ENCODE measurements around the gene ECE1. TPM values are rescaled to one million over a fixed set of nuclear protein-coding genes. Genes with fewer than 3 reads are reported as not detected.
A peak's percentile ranks its signal among the peaks of the same experiment; 100 is the strongest.

ECE1 gene
- total and polyA plus RNA-seq, 12 donors = 86.1 to 588 (median 222) TPM

DNA sequence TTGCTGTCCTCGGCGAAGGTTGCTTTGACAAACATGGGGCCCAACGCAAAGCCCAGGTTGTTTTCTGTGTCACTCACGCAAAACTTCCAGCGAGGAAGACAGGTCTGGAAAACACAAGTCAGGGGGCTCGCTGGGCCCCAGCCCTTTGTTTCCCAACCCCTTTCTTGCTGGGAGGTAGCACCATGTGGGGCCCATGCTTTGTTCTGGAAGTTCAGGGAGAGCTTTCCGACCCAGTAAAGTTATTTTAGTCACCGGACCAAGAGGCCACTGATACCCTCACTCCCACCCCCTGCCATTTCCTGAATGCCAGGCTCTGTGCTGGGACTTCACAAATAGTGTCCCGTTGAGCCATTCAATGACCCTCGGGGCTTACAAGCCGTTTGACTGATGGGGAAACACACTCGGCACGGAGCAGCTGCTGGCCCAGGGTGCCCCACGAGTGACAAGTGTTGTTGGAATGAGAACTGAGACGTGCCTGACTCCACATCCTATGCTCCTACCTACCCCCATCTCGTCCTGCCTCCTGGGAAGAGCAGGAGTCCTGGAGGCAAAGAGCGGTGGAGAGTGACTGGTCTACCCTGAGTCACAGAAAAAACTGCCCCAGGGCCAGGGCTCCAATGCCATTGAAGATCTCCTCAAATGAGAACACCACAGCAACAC lies 52.0 kb downstream of the ECE1 start:
- peak overlapping the region in 4 of 5 donors; percentile 51 to 89 (median 78) for H3K27ac ChIP-seq
- H3K4me1 ChIP-seq (replicated peaks in 1 of 2) = peaks cover 14 to 32% of the 10 kb centered on the region in 2 donors
- H3K36me3 ChIP-seq (replicated peaks in 1 of 2) = peaks cover 0 to 74% of the 10 kb centered on the region in 2 donors
- 54 to 75% (median 66%) methylated on average over 11 to 17 of the region's 17 CpGs for WGBS, 4 donors
- H3K9me3 ChIP-seq (replicated peaks in 1 of 3) = no peaks in the 10 kb centered on the region
- H3K27me3 ChIP-seq = no peaks in the 10 kb centered on the region
- H3K4me3 ChIP-seq = no peak overlapping the region
- intact Hi-C loops (cut with DNase I) = loop anchor here in 1 of 2 donors (5.0 kb wide), 1 partner anchor 124 kb away; no protein-coding TSS in a partner anchor
- DNase-seq = peak in 4 of 7 donors; percentile 62 to 68 (median 65)
- TF ChIP-seq POLR2A (IDR thresholded peaks at IDR 0.05) = no peak
- TF ChIP-seq, protein P1, sequence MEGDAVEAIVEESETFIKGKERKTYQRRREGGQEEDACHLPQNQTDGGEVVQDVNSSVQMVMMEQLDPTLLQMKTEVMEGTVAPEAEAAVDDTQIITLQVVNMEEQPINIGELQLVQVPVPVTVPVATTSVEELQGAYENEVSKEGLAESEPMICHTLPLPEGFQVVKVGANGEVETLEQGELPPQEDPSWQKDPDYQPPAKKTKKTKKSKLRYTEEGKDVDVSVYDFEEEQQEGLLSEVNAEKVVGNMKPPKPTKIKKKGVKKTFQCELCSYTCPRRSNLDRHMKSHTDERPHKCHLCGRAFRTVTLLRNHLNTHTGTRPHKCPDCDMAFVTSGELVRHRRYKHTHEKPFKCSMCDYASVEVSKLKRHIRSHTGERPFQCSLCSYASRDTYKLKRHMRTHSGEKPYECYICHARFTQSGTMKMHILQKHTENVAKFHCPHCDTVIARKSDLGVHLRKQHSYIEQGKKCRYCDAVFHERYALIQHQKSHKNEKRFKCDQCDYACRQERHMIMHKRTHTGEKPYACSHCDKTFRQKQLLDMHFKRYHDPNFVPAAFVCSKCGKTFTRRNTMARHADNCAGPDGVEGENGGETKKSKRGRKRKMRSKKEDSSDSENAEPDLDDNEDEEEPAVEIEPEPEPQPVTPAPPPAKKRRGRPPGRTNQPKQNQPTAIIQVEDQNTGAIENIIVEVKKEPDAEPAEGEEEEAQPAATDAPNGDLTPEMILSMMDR (IDR thresholded peaks at IDR 0.05) = no peak

DNA sequence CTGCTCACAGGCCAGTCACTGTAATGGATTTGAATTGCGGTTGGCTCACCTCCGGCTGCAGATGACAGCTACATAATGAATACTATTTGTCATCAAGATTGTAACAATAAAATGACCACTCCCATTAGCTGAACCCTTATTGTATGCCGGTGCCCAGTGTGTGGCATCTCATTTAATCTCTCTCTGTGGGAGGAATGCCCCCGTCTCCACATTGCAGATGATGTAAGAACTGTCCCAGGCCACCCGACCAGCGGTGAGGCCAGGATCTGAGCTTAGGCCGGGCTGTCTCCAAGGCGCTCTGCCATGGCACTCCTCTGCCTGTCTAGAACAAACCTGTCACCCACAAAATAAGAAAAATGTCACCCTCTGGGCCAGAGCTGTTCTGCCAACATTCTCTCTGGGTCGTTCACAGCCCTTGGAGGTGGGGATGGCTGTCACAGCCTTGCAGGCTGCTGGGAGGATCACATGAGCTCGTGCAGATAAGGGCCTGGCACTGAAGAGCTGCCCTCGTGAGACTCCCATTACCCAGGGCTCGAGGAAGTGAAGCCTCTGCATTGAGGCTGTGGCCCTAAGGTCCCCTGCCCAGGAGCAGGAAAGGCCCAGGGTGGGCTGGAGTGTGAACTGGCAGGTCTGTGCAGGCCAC lies 52.7 kb downstream of the ECE1 start:
- H3K27ac ChIP-seq = peak overlapping the region in 4 of 5 donors; percentile 51 to 89 (median 78)
- intact Hi-C loops (cut with DNase I) = loop anchor here in 1 of 2 donors (5.0 kb wide), 1 partner anchor 125 kb away; no protein-coding TSS in a partner anchor
- TF ChIP-seq, protein P1 (IDR thresholded peaks at IDR 0.05) = no peak
- peak in 1 of 2 donors; percentile 54 for TF ChIP-seq POLR2A (IDR thresholded peaks at IDR 0.05)

DNA sequence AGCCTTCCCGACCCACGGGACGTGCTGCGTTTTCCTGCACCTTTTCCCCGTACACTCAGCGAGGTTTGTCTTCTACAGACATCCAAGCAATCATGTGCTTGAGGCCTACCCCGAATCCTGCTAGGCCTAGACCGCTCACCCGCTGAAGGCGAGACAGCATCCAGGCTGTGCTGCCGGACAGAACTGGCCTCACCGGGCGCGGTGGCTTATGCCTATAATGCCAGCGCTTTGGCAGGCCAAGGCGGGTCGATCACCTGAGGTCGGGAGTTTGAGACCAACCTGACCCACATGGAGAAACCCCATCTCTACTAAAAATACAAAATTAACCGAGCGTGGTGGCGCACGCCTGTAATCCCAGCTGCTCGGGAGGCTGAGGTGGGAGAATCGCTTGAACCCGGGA lies 54.1 kb downstream of the ECE1 start:
- intact Hi-C loops (cut with DNase I) = loop anchor here in 1 of 2 donors (5.0 kb wide), 1 partner anchor 126 kb away; no protein-coding TSS in a partner anchor
- Histone ChIP-seq H3K4me1 (replicated peaks in 1 of 2) (peaks cover 3 to 13% of the 10 kb centered on the region in 2 donors), H3K27me3 (no peaks in the 10 kb centered on the region), H3K4me3 (no peak overlapping the region), H3K36me3 (replicated peaks in 1 of 2) (peaks cover 0 to 81% of the 10 kb centered on the region in 2 donors), H3K9me3 (replicated peaks in 1 of 3) (no peaks in the 10 kb centered on the region), H3K27ac (peak overlapping the region in 3 of 5 donors; percentile 43 to 73 (median 45))
- 95 to 96% (median 96%) methylated on average over 23 to 25 of the region's 25 CpGs for WGBS, 4 donors
- TF ChIP-seq POLR2A (IDR thresholded peaks at IDR 0.05) = no peak
- TF ChIP-seq, protein P1 (IDR thresholded peaks at IDR 0.05) = no peak
- DNase-seq = no peak

More for the DNA sequence above, 52.7 kb downstream of the ECE1 start:
- Histone ChIP-seq H3K36me3 (replicated peaks in 1 of 2) (peaks cover 0 to 77% of the 10 kb centered on the region in 2 donors), H3K4me3 (no peak overlapping the region), H3K9me3 (replicated peaks in 1 of 3) (no peaks in the 10 kb centered on the region), H3K4me1 (replicated peaks in 1 of 2) (peaks cover 14 to 25% of the 10 kb centered on the region in 2 donors), H3K27me3 (no peaks in the 10 kb centered on the region)
- WGBS, 4 donors = 48 to 58% (median 51%) methylated on average over 11 to 12 of the region's 12 CpGs
- DNase-seq = peak in 6 of 7 donors; percentile 76 to 89 (median 84)

DNA sequence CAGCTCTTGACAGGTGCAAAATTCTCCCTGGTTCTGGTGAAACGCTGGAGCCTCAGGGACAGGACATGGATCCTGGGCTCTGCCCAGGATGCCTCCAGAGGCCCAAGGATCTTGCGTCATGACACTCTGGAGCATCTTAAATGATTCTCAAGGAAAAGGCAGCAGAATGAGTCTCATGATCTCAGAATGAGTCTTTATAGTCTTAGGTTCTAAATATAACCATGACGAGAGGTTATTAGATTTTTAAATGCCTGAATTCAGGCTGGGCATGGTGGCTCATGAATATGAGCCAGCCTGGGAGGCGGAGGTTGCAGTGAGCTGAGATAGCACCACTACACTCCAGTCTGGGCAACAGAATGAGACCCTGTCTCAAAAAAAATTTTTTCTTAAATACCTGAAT lies 55.5 kb downstream of the ECE1 start:
- intact Hi-C loops (cut with DNase I) = loop anchor here in 1 of 2 donors (5.0 kb wide), 2 partner anchors 128 to 418 kb away; no protein-coding TSS in a partner anchor
- H3K4me1 ChIP-seq (replicated peaks in 1 of 2) = peaks cover 3 to 13% of the 10 kb centered on the region in 2 donors
- H3K27me3 ChIP-seq = no peaks in the 10 kb centered on the region
- no peak overlapping the region for H3K4me3 ChIP-seq
- DNase-seq = no peak
- H3K9me3 ChIP-seq (replicated peaks in 1 of 3) = no peaks in the 10 kb centered on the region
- H3K36me3 ChIP-seq (replicated peaks in 1 of 2) = peaks cover 0 to 76% of the 10 kb centered on the region in 2 donors
- no peak overlapping the region for H3K27ac ChIP-seq
- TF ChIP-seq, protein P1 (IDR thresholded peaks at IDR 0.05) = no peak
- no peak for TF ChIP-seq POLR2A (IDR thresholded peaks at IDR 0.05)
- 68 to 79% (median 73%) methylated on average over 4 of the region's 4 CpGs for WGBS, 4 donors
